Airway epithelial cell (primary cell): ENCODE results near the gene LIG4. TPM values are rescaled to one million over a fixed set of nuclear protein-coding genes. Genes with fewer than 3 reads are reported as not detected.

Source experiments
- total RNA-seq: library from RNA; depleted of rRNA; stranded (reverse); fragments of >200 nt; gene quantifications from 2 replicates; pipeline ENCODE4 v1.2.3, GENCODE V29; 2015

The LIG4 gene
- total RNA-seq, result 8.3 and 9.5 TPM in 2 replicates

GRCh38 chr13:108215436-108215835, at the start of gene LIG4:
Gene LIG4, minus strand, starts transcription at chr13:108215536. Its CDS starts 4,268 bp downstream, at chr13:108211268.

GRCh38 chr13:108218044-108218974, 3.0 kb upstream of the LIG4 start, which contains the start of gene ABHD13:
Gene ABHD13, plus strand, starts transcription at chr13:108218392. Its CDS starts 10,827 bp downstream, at chr13:108229219.

Other genes starting within 250 kb of the LIG4 start
- 5.6 and 6.7 TPM in 2 replicates for gene ABHD13, start 2.9 kb upstream of the LIG4 start, total RNA-seq
- 0.14 TPM in 1 of 2 replicates, not detected in the other for gene TNFSF13B, start 54.2 kb upstream of the LIG4 start, total RNA-seq